Measurements from ENCODE around the gene CPNE7.

The CPNE7 gene

DNA sequence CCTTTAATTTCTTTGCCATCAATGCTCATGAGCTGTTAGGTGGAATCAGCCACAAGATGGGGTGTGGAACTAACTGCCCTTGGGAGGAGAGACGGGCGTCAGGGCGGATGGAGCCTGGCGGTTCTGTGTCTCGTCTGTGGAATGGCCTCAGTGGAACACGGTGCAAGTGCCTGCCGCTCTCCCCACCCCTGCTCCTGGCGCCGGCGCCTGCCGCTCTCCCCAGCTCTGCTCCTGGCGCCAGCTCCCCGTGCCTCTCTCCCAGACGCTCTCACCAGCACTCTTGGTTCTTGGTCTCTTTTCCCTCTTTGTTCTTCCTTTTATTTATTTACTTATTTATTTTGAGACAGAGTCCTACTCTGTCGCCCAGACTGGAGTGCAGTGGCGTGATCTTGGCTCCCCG, 28.3 kb upstream of the CPNE7 start:
- H3K27me3 ChIP-seq (ENCODE audit: insufficient read depth, low read length, poor library complexity), result no peaks in the 10 kb centered on the region
- no peak overlapping the region for H2AFZ ChIP-seq (ENCODE audit: low read depth, low read length)
- H4K20me1 ChIP-seq (ENCODE audit: insufficient read depth, low read length), result no peaks in the 10 kb centered on the region
- no peak overlapping the region for H3K4me3 ChIP-seq (ENCODE audit: low read depth in 1 of 2, low read length in 2 of 2)
- H3K27ac ChIP-seq (ENCODE audit: low read length), result no peak overlapping the region
- TF ChIP-seq EZH2 (IDR thresholded peaks at IDR 0.05; ENCODE audit: borderline replicate concordance, low read depth, low read length, severe bottlenecking) (no peak), CTCF (IDR thresholded peaks at IDR 0.05; ENCODE audit: borderline replicate concordance, extremely low read depth, low read length, poor library complexity, severe bottlenecking) (no peak)
- no peaks in the 10 kb centered on the region for H3K9me3 ChIP-seq (ENCODE audit: insufficient read depth, low read length, severe bottlenecking)
- H3K9ac ChIP-seq (ENCODE audit: low read depth, low read length), result no peak overlapping the region
- no peaks in the 10 kb centered on the region for H3K4me1 ChIP-seq (ENCODE audit: insufficient read depth, low read length)
- DNase-seq (no peak), ATAC-seq (ENCODE audit: insufficient read depth, low read depth) (no peak)
- no peak overlapping the region for H3K4me2 ChIP-seq (ENCODE audit: insufficient read depth, low read length)
- peaks cover 66% of the 10 kb centered on the region for H3K36me3 ChIP-seq (ENCODE audit: insufficient read depth, low read length)
- no peaks in the 10 kb centered on the region for H3K79me2 ChIP-seq (ENCODE audit: insufficient read depth, low read length)

- no peak overlapping the region for H3K27ac ChIP-seq (ENCODE audit: low read length)
- no peaks in the 10 kb centered on the region for H3K9me3 ChIP-seq (ENCODE audit: insufficient read depth, low read length, severe bottlenecking)
- TF ChIP-seq EZH2 (IDR thresholded peaks at IDR 0.05; ENCODE audit: borderline replicate concordance, low read depth, low read length, severe bottlenecking), result no peak
- no peak for TF ChIP-seq CTCF (IDR thresholded peaks at IDR 0.05; ENCODE audit: borderline replicate concordance, extremely low read depth, low read length, poor library complexity, severe bottlenecking)
- DNase-seq, result no peak
- no peaks in the 10 kb centered on the region for H3K4me1 ChIP-seq (ENCODE audit: insufficient read depth, low read length)
- H3K4me2 ChIP-seq (ENCODE audit: insufficient read depth, low read length), result no peak overlapping the region
- H3K4me3 ChIP-seq (ENCODE audit: low read depth in 1 of 2, low read length in 2 of 2), result no peak overlapping the region
- peaks cover 4% of the 10 kb centered on the region; the same call in 1 of the 2 replicates for H4K20me1 ChIP-seq (ENCODE audit: insufficient read depth, low read length)
- no peaks in the 10 kb centered on the region for H3K79me2 ChIP-seq (ENCODE audit: insufficient read depth, low read length)
- H3K27me3 ChIP-seq (ENCODE audit: insufficient read depth, low read length, poor library complexity), result no peaks in the 10 kb centered on the region
- H3K36me3 ChIP-seq (ENCODE audit: insufficient read depth, low read length), result peaks cover 71% of the 10 kb centered on the region
- H3K9ac ChIP-seq (ENCODE audit: low read depth, low read length), result no peak overlapping the region
- no peak overlapping the region for H2AFZ ChIP-seq (ENCODE audit: low read depth, low read length)
- no peak for ATAC-seq (ENCODE audit: insufficient read depth, low read depth)
Measured at GRCh38 chr16:89547860-89548259, 27.7 kb upstream of the CPNE7 start.

GRCh38 chr16:89548344-89549006, 27.1 kb upstream of the CPNE7 start:
- Histone ChIP-seq H3K79me2 (ENCODE audit: insufficient read depth, low read length) (no peaks in the 10 kb centered on the region), H3K9me3 (ENCODE audit: insufficient read depth, low read length, severe bottlenecking) (no peaks in the 10 kb centered on the region), H3K27me3 (ENCODE audit: insufficient read depth, low read length, poor library complexity) (no peaks in the 10 kb centered on the region), H3K4me2 (ENCODE audit: insufficient read depth, low read length) (no peak overlapping the region), H3K9ac (ENCODE audit: low read depth, low read length) (no peak overlapping the region), H4K20me1 (ENCODE audit: insufficient read depth, low read length) (peaks cover 4% of the 10 kb centered on the region; the same call in 1 of the 2 replicates), H3K36me3 (ENCODE audit: insufficient read depth, low read length) (peaks cover 74% of the 10 kb centered on the region), H2AFZ (ENCODE audit: low read depth, low read length) (no peak overlapping the region), H3K4me1 (ENCODE audit: insufficient read depth, low read length) (no peaks in the 10 kb centered on the region), H3K27ac (ENCODE audit: low read length) (no peak overlapping the region), H3K4me3 (ENCODE audit: low read depth in 1 of 2, low read length in 2 of 2) (no peak overlapping the region)
- no peak for DNase-seq
- TF ChIP-seq EZH2 (IDR thresholded peaks at IDR 0.05; ENCODE audit: borderline replicate concordance, low read depth, low read length, severe bottlenecking) (no peak), CTCF (IDR thresholded peaks at IDR 0.05; ENCODE audit: borderline replicate concordance, extremely low read depth, low read length, poor library complexity, severe bottlenecking) (no peak)
- ATAC-seq (ENCODE audit: insufficient read depth, low read depth), result no peak
